Astrocyte (in vitro differentiated cells and primary cell): ENCODE data around the gene PIGQ. TPM values are rescaled to one million over a fixed set of nuclear protein-coding genes. Genes with fewer than 3 reads are reported as not detected.

Experiments used
- DNase-seq: peaks from one replicate; pipeline ENCODE4 v3.0.0-alpha.2; 2010; ENCODE audit warnings: low read depth
- FAIRE-seq: peaks from 2 replicates; lab custom pipeline; 2011; peaks lifted over from hg19 to GRCh38; lab: Jason Lieb, UNC
- H2AFZ ChIP-seq: 2 replicates; pipeline ENCODE4 v1.6.0; 2012; ENCODE audit warnings: low read depth, low read length, inconsistent platforms
- H3K27ac ChIP-seq: 2 replicates; pipeline ENCODE4 v1.5.1; 2011; ENCODE audit warnings: low read depth, low read length, inconsistent platforms
- H3K27me3 ChIP-seq: 2 replicates; pipeline ENCODE4 v1.6.0; 2011; ENCODE audit warnings: low read length, inconsistent platforms; ENCODE audit not compliant: insufficient read depth
- H3K36me3 ChIP-seq: 2 replicates; pipeline ENCODE4 v1.5.1; 2011; ENCODE audit warnings: low read length, inconsistent platforms; ENCODE audit not compliant: insufficient read depth
- H3K4me1 ChIP-seq: 2 replicates; pipeline ENCODE4 v1.5.1; 2011; ENCODE audit warnings: low read length, inconsistent platforms; ENCODE audit not compliant: insufficient read depth
- H3K4me2 ChIP-seq: 2 replicates; pipeline ENCODE4 v1.6.0; 2012; ENCODE audit warnings: low read length, inconsistent platforms
- H3K4me3 ChIP-seq: 2 replicates; pipeline ENCODE4 v1.5.1; 2011; ENCODE audit warnings: low read depth, mild to moderate bottlenecking, low read length, inconsistent platforms; ENCODE audit not compliant: insufficient read depth
- H3K79me2 ChIP-seq: 2 replicates; pipeline ENCODE4 v1.6.0; 2012; ENCODE audit warnings: mild to moderate bottlenecking, low read length, inconsistent platforms; ENCODE audit not compliant: insufficient read depth
- H3K9ac ChIP-seq: 2 replicates; pipeline ENCODE4 v1.6.0; 2012; ENCODE audit warnings: mild to moderate bottlenecking, low read length, inconsistent platforms
- H3K9me3 ChIP-seq: 2 replicates; pipeline ENCODE4 v1.5.1; 2012; ENCODE audit warnings: low read depth, mild to moderate bottlenecking, low read length, inconsistent platforms; ENCODE audit not compliant: insufficient read depth
- H4K20me1 ChIP-seq: 2 replicates; pipeline ENCODE4 v1.6.0; 2012; ENCODE audit warnings: low read length, inconsistent platforms; ENCODE audit not compliant: insufficient read depth
- H3K27ac Mint-ChIP-seq: one replicate; pipeline ENCODE4 v1.8.0; 2021; ENCODE audit warnings: mild to moderate bottlenecking, mixed read lengths; ENCODE audit not compliant: unreplicated experiment
- H3K27me3 Mint-ChIP-seq: one replicate; pipeline ENCODE4 v1.8.0; 2021; ENCODE audit warnings: low read depth, mixed read lengths; ENCODE audit not compliant: unreplicated experiment
- H3K36me3 Mint-ChIP-seq: one replicate; pipeline ENCODE4 v1.8.0; 2021; ENCODE audit warnings: low read depth, mixed read lengths; ENCODE audit not compliant: unreplicated experiment
- H3K4me1 Mint-ChIP-seq: one replicate; pipeline ENCODE4 v1.8.0; 2021; ENCODE audit warnings: low read depth, mixed read lengths; ENCODE audit not compliant: unreplicated experiment
- H3K4me3 Mint-ChIP-seq: one replicate; pipeline ENCODE4 v1.8.0; 2021; ENCODE audit warnings: mild to moderate bottlenecking, moderate library complexity, mixed read lengths; ENCODE audit not compliant: unreplicated experiment
- H3K9me3 Mint-ChIP-seq: one replicate; pipeline ENCODE4 v1.8.0; 2021; ENCODE audit warnings: mild to moderate bottlenecking, mixed read lengths; ENCODE audit not compliant: unreplicated experiment
- EZH2 ChIP-seq: IDR thresholded peaks from 2 replicates; pipeline ENCODE4 v1.6.1; 2012; ENCODE audit warnings: mild to moderate bottlenecking, low read length, inconsistent platforms; ENCODE audit not compliant: insufficient read depth
- total RNA-seq: library from RNA; stranded (reverse); gene quantifications from 2 replicates; pipeline ENCODE4 v1.2.1, GENCODE V29; 2021
- TF ChIP-seq, protein P1 (sequence below): IDR thresholded peaks from 2 replicates; pipeline ENCODE4 v1.5.1; 2011; ENCODE audit warnings: low read depth, mild to moderate bottlenecking, inconsistent platforms, low read length, moderate library complexity; ENCODE audit not compliant: insufficient read depth

Gene PIGQ
- total RNA-seq, 1 donor from 2014 or later = 22.4 TPM

DNA sequence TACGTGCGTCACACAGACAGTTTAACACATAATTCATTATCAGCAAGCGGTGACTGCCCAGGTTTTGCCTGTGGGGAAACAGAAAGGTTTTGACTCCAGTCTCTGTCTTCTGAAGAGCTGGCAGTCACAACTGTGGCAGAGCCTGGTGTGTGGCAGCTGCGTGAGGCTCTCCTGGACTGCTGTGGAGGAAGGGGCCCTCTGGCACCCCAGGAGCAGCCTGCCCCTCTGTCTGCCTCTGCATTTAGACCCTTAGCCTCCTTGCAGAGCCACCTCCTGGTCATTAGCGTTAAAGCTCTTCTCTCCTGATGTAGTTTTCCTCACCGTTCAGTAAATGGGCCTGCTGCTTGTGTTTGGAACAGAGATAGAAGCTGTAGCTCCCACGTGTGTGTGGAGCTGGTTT is 31.0 kb downstream of the PIGQ start:
- Mint-ChIP-seq H3K27ac (no peak overlapping the region), H3K9me3 (peaks cover 9% of the 10 kb centered on the region), H3K36me3 (peaks cover 14% of the 10 kb centered on the region), H3K4me1 (no peaks in the 10 kb centered on the region), H3K4me3 (no peak overlapping the region), H3K27me3 (no peaks in the 10 kb centered on the region)
- H3K36me3 ChIP-seq = no peaks in the 10 kb centered on the region
- peaks cover 63% of the 10 kb centered on the region for H4K20me1 ChIP-seq
- FAIRE-seq (no peak), DNase-seq (no peak)
- H2AFZ ChIP-seq = no peak overlapping the region
- H3K9me3 ChIP-seq = no peaks in the 10 kb centered on the region
- no peaks in the 10 kb centered on the region for H3K4me1 ChIP-seq
- H3K9ac ChIP-seq = no peak overlapping the region
- H3K27me3 ChIP-seq = no peaks in the 10 kb centered on the region
- TF ChIP-seq EZH2 = no peak
- TF ChIP-seq, protein P1, sequence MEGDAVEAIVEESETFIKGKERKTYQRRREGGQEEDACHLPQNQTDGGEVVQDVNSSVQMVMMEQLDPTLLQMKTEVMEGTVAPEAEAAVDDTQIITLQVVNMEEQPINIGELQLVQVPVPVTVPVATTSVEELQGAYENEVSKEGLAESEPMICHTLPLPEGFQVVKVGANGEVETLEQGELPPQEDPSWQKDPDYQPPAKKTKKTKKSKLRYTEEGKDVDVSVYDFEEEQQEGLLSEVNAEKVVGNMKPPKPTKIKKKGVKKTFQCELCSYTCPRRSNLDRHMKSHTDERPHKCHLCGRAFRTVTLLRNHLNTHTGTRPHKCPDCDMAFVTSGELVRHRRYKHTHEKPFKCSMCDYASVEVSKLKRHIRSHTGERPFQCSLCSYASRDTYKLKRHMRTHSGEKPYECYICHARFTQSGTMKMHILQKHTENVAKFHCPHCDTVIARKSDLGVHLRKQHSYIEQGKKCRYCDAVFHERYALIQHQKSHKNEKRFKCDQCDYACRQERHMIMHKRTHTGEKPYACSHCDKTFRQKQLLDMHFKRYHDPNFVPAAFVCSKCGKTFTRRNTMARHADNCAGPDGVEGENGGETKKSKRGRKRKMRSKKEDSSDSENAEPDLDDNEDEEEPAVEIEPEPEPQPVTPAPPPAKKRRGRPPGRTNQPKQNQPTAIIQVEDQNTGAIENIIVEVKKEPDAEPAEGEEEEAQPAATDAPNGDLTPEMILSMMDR = peak; percentile 12
- H3K4me3 ChIP-seq = no peak overlapping the region
- peaks cover 38% of the 10 kb centered on the region for H3K79me2 ChIP-seq
- H3K4me2 ChIP-seq = no peak overlapping the region
- no peak overlapping the region for H3K27ac ChIP-seq

DNA sequence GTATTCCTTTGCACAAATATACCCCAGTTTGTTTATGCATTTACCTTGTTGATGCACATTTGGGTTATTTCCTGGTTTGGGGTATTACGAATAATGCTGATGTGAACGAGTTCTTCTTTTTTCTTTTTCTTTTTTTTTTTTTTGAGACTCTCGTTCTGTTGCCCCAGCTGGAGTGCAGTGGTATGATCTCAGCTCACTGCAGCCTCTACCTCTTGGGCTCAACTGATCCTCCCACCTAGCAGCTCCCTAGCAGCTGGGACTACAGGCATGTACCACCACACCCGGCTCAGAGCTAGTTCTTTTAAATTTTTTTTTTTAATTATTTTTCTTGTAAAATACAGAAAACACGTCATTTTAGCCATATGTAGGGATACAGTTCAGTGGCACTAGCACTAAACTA is 34.2 kb downstream of the PIGQ start:
- FAIRE-seq = no peak
- H3K4me1 ChIP-seq = no peaks in the 10 kb centered on the region
- peaks cover 29% of the 10 kb centered on the region for H3K79me2 ChIP-seq
- Mint-ChIP-seq H3K36me3 (peaks cover 10% of the 10 kb centered on the region), H3K4me3 (no peak overlapping the region), H3K27me3 (no peaks in the 10 kb centered on the region), H3K9me3 (peaks cover 9% of the 10 kb centered on the region), H3K4me1 (no peaks in the 10 kb centered on the region), H3K27ac (no peak overlapping the region)
- H3K9ac ChIP-seq = no peak overlapping the region
- peaks cover 62% of the 10 kb centered on the region for H4K20me1 ChIP-seq
- H3K4me2 ChIP-seq = no peak overlapping the region
- no peak for DNase-seq
- H2AFZ ChIP-seq = no peak overlapping the region
- H3K4me3 ChIP-seq = no peak overlapping the region
- no peak overlapping the region for H3K27ac ChIP-seq
- H3K27me3 ChIP-seq = no peaks in the 10 kb centered on the region
- TF ChIP-seq EZH2 = no peak
- TF ChIP-seq, protein P1 = no peak
- H3K9me3 ChIP-seq = no peaks in the 10 kb centered on the region
- no peaks in the 10 kb centered on the region for H3K36me3 ChIP-seq

DNA sequence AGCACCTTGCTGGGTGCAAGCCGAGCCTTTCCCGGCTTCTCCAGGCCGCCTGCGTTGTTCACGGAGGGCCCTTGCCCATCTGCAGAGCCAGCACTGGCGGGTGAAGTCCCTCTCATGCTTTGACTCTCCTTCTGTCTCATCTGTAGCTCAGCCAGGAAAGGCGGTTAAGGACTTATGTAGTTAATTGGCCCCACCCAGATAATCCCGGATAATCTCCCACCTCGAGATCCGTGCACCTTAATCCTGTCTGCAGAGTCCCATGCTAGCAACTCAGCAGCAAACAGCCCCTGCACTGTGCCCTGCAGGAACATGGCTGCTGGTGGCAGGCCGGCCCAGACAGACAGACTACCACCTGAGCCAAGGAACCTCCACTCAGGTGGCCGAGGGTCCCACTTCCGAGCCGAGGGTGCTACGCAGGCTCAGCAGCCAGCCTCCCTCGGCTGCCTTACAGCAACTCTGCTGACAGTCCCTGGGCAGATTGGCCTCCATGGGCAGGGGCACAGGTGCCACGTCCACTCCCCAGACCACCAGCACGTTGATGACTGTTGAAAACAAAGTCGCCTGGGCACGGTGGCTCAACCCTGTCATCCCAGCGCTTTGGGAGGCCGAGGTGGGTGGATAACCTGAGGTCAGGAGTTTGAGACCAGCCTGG is 37.0 kb downstream of the PIGQ start:
- no peak overlapping the region for H3K4me2 ChIP-seq
- H3K9me3 ChIP-seq = no peaks in the 10 kb centered on the region
- no peak for FAIRE-seq
- H3K4me1 ChIP-seq = no peaks in the 10 kb centered on the region
- H3K27me3 Mint-ChIP-seq = no peaks in the 10 kb centered on the region
- H3K36me3 Mint-ChIP-seq = peaks cover 11% of the 10 kb centered on the region
- H3K4me3 Mint-ChIP-seq = no peak overlapping the region
- H3K27ac Mint-ChIP-seq = no peak overlapping the region
- H3K27ac ChIP-seq = no peak overlapping the region
- H2AFZ ChIP-seq = no peak overlapping the region
- TF ChIP-seq EZH2 = no peak
- no peak overlapping the region for H3K4me3 ChIP-seq
- H3K9me3 Mint-ChIP-seq = peaks cover 9% of the 10 kb centered on the region
- H3K27me3 ChIP-seq = no peaks in the 10 kb centered on the region
- DNase-seq = no peak
- H4K20me1 ChIP-seq = peaks cover 68% of the 10 kb centered on the region
- H3K36me3 ChIP-seq = no peaks in the 10 kb centered on the region
- H3K79me2 ChIP-seq = peaks cover 41% of the 10 kb centered on the region
- H3K9ac ChIP-seq = no peak overlapping the region
- peaks cover 3% of the 10 kb centered on the region for H3K4me1 Mint-ChIP-seq
